ENCODE measurements around the gene TGFBR3.

Gene TGFBR3

DNA sequence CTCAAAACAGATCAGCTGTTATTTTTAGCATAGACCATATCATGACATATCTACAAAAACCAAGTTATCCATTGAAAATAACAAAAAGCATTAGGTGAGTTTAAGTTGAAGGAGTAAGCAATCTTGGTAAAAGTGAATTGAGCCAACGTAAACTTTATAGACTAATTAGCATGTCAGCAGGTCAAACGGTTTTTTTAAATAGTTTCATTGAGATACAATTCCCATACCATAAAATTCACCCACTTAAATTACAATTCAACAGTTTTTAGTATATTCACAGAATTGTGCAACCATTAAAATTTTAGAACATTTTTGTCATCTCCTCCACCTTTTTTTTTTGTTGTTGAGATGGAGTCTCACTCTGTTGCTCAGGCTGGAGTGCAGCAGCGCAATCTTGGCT, 92.1 kb downstream of the TGFBR3 start:
- Histone ChIP-seq H3K27me3 (ENCODE audit: control insufficient read depth in 1 of 2, insufficient read depth in 1 of 2, low read length in 2 of 2) (no peaks in the 10 kb centered on the region), H2BK5ac (ENCODE audit: low read depth, low read length, poor library complexity, severe bottlenecking) (no peak overlapping the region), H3K9ac (ENCODE audit: low read length) (no peak overlapping the region), H3K4ac (ENCODE audit: low read depth in 1 of 2, low read length in 2 of 2) (no peak overlapping the region), H3K79me1 (replicated peaks; ENCODE audit: low read length, poor library complexity, severe bottlenecking) (peaks cover 12% of the 10 kb centered on the region), H3K18ac (ENCODE audit: low read depth in 1 of 2, low read length in 2 of 2) (no peak overlapping the region), H4K91ac (ENCODE audit: low read length) (no peak overlapping the region), H3K23ac (ENCODE audit: low read length in 2 of 2) (no peak overlapping the region), H2BK15ac (ENCODE audit: low read depth, poor library complexity, severe bottlenecking) (no peak overlapping the region), H3K27ac (ENCODE audit: low read length, poor library complexity, severe bottlenecking) (no peak overlapping the region), H2BK12ac (ENCODE audit: low read length in 2 of 2) (no peak overlapping the region), H3K4me2 (ENCODE audit: low read length, poor library complexity, severe bottlenecking) (no peak overlapping the region), H4K8ac (ENCODE audit: low read length) (no peak overlapping the region), H3K4me3 (ENCODE audit: insufficient read depth in 1 of 2, low read depth in 1 of 2, low read length in 2 of 2) (no peak overlapping the region), H3K4me1 (ENCODE audit: control insufficient read depth, insufficient read depth, low read depth, low read length) (peaks cover 2% of the 10 kb centered on the region), H2AK5ac (ENCODE audit: low read length, severe bottlenecking) (no peak overlapping the region), H3K9me3 (ENCODE audit: control insufficient read depth, low read length) (no peaks in the 10 kb centered on the region), H3K36me3 (ENCODE audit: control insufficient read depth in 1 of 2, insufficient read depth in 2 of 2, low read depth in 1 of 2, low read length in 2 of 2) (peaks cover 0 to 91% of the 10 kb centered on the region in 2 experiments), H3K14ac (ENCODE audit: low read length in 2 of 2) (no peak overlapping the region), H2AFZ (ENCODE audit: low read depth, low read length) (no peak overlapping the region), H2BK120ac (ENCODE audit: low read depth, low read length) (no peak overlapping the region)
- no peak for DNase-seq
- WGBS = 100% methylated on average over 2 of the region's 3 CpGs

DNA sequence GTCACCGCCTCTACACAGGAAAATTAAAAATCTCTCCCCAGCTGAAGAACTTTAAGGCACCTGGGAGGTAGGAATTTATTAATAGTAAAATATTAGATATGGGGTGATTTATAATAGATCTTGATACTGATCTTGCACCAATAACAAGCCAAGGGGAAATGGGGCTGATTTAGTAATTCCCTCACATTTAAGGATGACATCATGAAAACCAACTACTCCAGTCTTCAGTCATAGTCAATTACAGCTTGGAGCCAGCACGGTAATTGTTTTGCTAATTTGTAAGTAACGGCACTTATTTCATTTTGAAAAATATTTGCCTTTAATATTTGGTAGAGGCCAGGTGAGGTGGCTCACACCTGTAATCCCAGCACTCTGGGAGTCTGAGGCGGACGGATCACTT, 92.8 kb downstream of the TGFBR3 start:
- no peak overlapping the region for H4K8ac ChIP-seq (ENCODE audit: low read length)
- WGBS = 95% methylated on average over 4 of the region's 5 CpGs

DNA sequence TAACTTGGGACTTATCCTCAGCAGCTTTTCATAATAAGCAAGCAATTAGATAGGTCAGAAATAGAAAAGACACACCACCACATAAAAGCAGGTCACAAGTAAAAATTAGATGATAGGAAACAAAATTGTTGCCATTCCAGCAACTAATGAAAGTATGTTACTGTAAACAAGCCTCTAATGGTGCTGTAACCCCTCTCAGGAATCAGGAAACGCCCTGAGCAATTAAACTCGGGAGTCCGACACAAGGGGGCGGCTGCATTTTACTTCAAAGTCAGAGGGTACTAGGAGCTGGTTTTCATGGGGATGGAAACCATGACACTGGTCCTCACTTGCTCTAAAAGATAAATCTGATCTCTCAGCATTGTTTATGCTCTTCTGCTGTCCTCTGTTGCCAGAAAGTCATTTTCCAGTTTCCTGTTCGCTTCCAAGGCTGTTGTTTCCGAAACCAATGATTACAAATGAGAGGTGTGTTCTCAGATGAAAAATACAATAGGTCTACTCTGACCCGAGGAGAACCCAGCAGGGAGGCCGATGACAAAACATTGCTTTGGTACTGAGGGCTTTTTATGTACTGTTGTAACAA, 93.4 kb downstream of the TGFBR3 start:
- Histone ChIP-seq H3K79me1 (replicated peaks; ENCODE audit: low read length, poor library complexity, severe bottlenecking) (peaks cover 6% of the 10 kb centered on the region), H2AK5ac (ENCODE audit: low read length, severe bottlenecking) (no peak overlapping the region), H3K27me3 (ENCODE audit: control insufficient read depth in 1 of 2, insufficient read depth in 1 of 2, low read length in 2 of 2) (no peaks in the 10 kb centered on the region), H3K27ac (ENCODE audit: low read length, poor library complexity, severe bottlenecking) (no peak overlapping the region), H3K9ac (ENCODE audit: low read length) (peak overlapping the region; percentile 56), H3K4me3 (ENCODE audit: insufficient read depth in 1 of 2, low read depth in 1 of 2, low read length in 2 of 2) (no peak overlapping the region), H4K91ac (ENCODE audit: low read length) (no peak overlapping the region), H3K4me2 (ENCODE audit: low read length, poor library complexity, severe bottlenecking) (no peak overlapping the region), H2AFZ (ENCODE audit: low read depth, low read length) (no peak overlapping the region), H3K23ac (ENCODE audit: low read length in 2 of 2) (no peak overlapping the region), H2BK12ac (ENCODE audit: low read length in 2 of 2) (peak overlapping the region in 1 of 2 experiments; percentile 21), H3K18ac (ENCODE audit: low read depth in 1 of 2, low read length in 2 of 2) (no peak overlapping the region), H3K4me1 (ENCODE audit: control insufficient read depth, insufficient read depth, low read depth, low read length) (peaks cover 2% of the 10 kb centered on the region), H4K8ac (ENCODE audit: low read length) (no peak overlapping the region), H2BK15ac (ENCODE audit: low read depth, poor library complexity, severe bottlenecking) (no peak overlapping the region), H3K36me3 (ENCODE audit: control insufficient read depth in 1 of 2, insufficient read depth in 2 of 2, low read depth in 1 of 2, low read length in 2 of 2) (peaks cover 0 to 93% of the 10 kb centered on the region in 2 experiments), H3K14ac (ENCODE audit: low read length in 2 of 2) (no peak overlapping the region), H2BK5ac (ENCODE audit: low read depth, low read length, poor library complexity, severe bottlenecking) (no peak overlapping the region), H2BK120ac (ENCODE audit: low read depth, low read length) (no peak overlapping the region), H3K4ac (ENCODE audit: low read depth in 1 of 2, low read length in 2 of 2) (no peak overlapping the region), H3K9me3 (ENCODE audit: control insufficient read depth, low read length) (no peaks in the 10 kb centered on the region)
- peak; percentile 45 for DNase-seq
- 27% methylated on average over 8 of the region's 8 CpGs for WGBS

More for the DNA sequence above, 92.8 kb downstream of the TGFBR3 start:
- Histone ChIP-seq H2BK12ac (ENCODE audit: low read length in 2 of 2) (no peak overlapping the region), H2BK5ac (ENCODE audit: low read depth, low read length, poor library complexity, severe bottlenecking) (no peak overlapping the region), H3K23ac (ENCODE audit: low read length in 2 of 2) (no peak overlapping the region), H2BK15ac (ENCODE audit: low read depth, poor library complexity, severe bottlenecking) (no peak overlapping the region), H3K27me3 (ENCODE audit: control insufficient read depth in 1 of 2, insufficient read depth in 1 of 2, low read length in 2 of 2) (no peaks in the 10 kb centered on the region), H3K9me3 (ENCODE audit: control insufficient read depth, low read length) (no peaks in the 10 kb centered on the region), H3K79me1 (replicated peaks; ENCODE audit: low read length, poor library complexity, severe bottlenecking) (peaks cover 8% of the 10 kb centered on the region), H3K4ac (ENCODE audit: low read depth in 1 of 2, low read length in 2 of 2) (no peak overlapping the region), H3K27ac (ENCODE audit: low read length, poor library complexity, severe bottlenecking) (no peak overlapping the region), H3K4me3 (ENCODE audit: insufficient read depth in 1 of 2, low read depth in 1 of 2, low read length in 2 of 2) (no peak overlapping the region), H3K36me3 (ENCODE audit: control insufficient read depth in 1 of 2, insufficient read depth in 2 of 2, low read depth in 1 of 2, low read length in 2 of 2) (peaks cover 0 to 92% of the 10 kb centered on the region in 2 experiments), H3K14ac (ENCODE audit: low read length in 2 of 2) (no peak overlapping the region), H2AK5ac (ENCODE audit: low read length, severe bottlenecking) (no peak overlapping the region), H4K91ac (ENCODE audit: low read length) (no peak overlapping the region), H3K4me2 (ENCODE audit: low read length, poor library complexity, severe bottlenecking) (no peak overlapping the region), H3K18ac (ENCODE audit: low read depth in 1 of 2, low read length in 2 of 2) (no peak overlapping the region), H3K4me1 (ENCODE audit: control insufficient read depth, insufficient read depth, low read depth, low read length) (peaks cover 2% of the 10 kb centered on the region), H3K9ac (ENCODE audit: low read length) (peak overlapping the region; percentile 56), H2BK120ac (ENCODE audit: low read depth, low read length) (no peak overlapping the region), H2AFZ (ENCODE audit: low read depth, low read length) (no peak overlapping the region)
- DNase-seq = no peak

DNA sequence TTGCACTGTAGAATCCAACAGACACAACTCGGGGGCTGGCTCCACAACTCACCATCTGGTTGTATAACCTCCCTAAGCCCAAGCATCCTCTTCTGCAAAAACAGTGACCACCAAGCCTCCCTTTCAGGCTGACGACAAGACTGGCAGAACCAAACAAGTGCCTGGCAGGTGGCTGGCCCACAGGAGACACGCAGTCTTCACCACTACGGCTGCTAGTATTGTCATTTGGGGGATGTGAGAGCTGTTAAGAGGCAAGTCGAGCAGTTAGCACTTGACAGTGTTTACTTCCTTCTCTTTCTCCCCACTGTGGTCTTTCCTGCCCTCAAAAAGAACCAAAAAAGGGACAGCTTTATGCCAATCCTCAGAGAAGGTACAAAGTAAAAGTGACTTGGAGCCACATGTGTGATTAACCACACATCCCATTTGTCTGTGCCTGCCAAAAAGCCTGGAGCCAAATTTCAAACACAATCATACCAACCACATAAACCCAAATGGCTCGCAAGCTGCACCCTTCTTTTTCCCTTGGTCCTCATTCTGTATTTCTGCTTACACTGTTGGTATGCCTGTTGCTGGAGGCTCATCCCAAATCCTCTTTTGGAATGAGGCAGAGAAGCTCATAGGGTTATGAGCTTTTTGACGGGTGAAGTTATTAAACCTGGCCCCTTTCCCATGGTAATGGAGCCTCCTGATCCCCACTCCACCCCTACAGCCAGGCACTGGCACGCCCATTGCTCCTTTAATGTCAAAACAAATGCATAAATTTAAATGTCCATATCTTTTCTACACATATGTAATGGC, 94.1 kb downstream of the TGFBR3 start:
- no peak overlapping the region for H2AK5ac ChIP-seq (ENCODE audit: low read length, severe bottlenecking)
- H3K4ac ChIP-seq (ENCODE audit: low read depth in 1 of 2, low read length in 2 of 2) = no peak overlapping the region
- no peak overlapping the region for H2AFZ ChIP-seq (ENCODE audit: low read depth, low read length)
- peak overlapping the region; percentile 45 for H2BK120ac ChIP-seq (ENCODE audit: low read depth, low read length)
- DNase-seq = no peak
- peak overlapping the region; percentile 14 for H4K91ac ChIP-seq (ENCODE audit: low read length)
- peaks cover 0 to 90% of the 10 kb centered on the region in 2 experiments for H3K36me3 ChIP-seq (ENCODE audit: control insufficient read depth in 1 of 2, insufficient read depth in 2 of 2, low read depth in 1 of 2, low read length in 2 of 2)
- peak overlapping the region in 1 of 2 experiments; percentile 61 for H3K18ac ChIP-seq (ENCODE audit: low read depth in 1 of 2, low read length in 2 of 2)
- H3K23ac ChIP-seq (ENCODE audit: low read length in 2 of 2) = no peak overlapping the region
- peak overlapping the region; percentile 56 for H3K9ac ChIP-seq (ENCODE audit: low read length)
- peaks cover 5% of the 10 kb centered on the region for H3K79me1 ChIP-seq (replicated peaks; ENCODE audit: low read length, poor library complexity, severe bottlenecking)
- peak overlapping the region; percentile 38 to 80 for H2BK12ac ChIP-seq (ENCODE audit: low read length in 2 of 2)
- H2BK15ac ChIP-seq (ENCODE audit: low read depth, poor library complexity, severe bottlenecking) = no peak overlapping the region
- H3K27me3 ChIP-seq (ENCODE audit: control insufficient read depth in 1 of 2, insufficient read depth in 1 of 2, low read length in 2 of 2) = no peaks in the 10 kb centered on the region
- no peaks in the 10 kb centered on the region for H3K9me3 ChIP-seq (ENCODE audit: control insufficient read depth, low read length)
- WGBS = 66% methylated on average over 7 of the region's 8 CpGs
- no peak overlapping the region for H4K8ac ChIP-seq (ENCODE audit: low read length)
- H3K4me3 ChIP-seq (ENCODE audit: insufficient read depth in 1 of 2, low read depth in 1 of 2, low read length in 2 of 2) = no peak overlapping the region
- H3K4me2 ChIP-seq (ENCODE audit: low read length, poor library complexity, severe bottlenecking) = no peak overlapping the region
- no peak overlapping the region for H3K14ac ChIP-seq (ENCODE audit: low read length in 2 of 2)
- no peak overlapping the region for H3K27ac ChIP-seq (ENCODE audit: low read length, poor library complexity, severe bottlenecking)
- H3K4me1 ChIP-seq (ENCODE audit: control insufficient read depth, insufficient read depth, low read depth, low read length) = no peaks in the 10 kb centered on the region
- no peak overlapping the region for H2BK5ac ChIP-seq (ENCODE audit: low read depth, low read length, poor library complexity, severe bottlenecking)

Measured in mesenchymal stem cell (in vitro differentiated cells and primary cell).